GM12878 (cell line): Measurements from ENCODE around the gene NDC80. TPM values are rescaled to one million over a fixed set of nuclear protein-coding genes. Genes with fewer than 3 reads are reported as not detected.

Experiments used
- ATAC-seq: fragments of 200-7000 bp; cut with Tn5 transposase; 3 replicates; pipeline ENCODE4 v1.9.1; 2020; ENCODE audit warnings: mild to moderate bottlenecking, moderate library complexity
- BruUV-seq: library from RNA; stranded (reverse); fragments of 400-500 nt; replicated peaks from 2 replicates; lab custom pipeline; 2021; lab: Mats Ljungman, UMichigan
- CTCF ChIA-PET: fragments of 300-600 bp; sonication (Branson Sonifier 250); formaldehyde crosslinking; extraction: SDS; loops from one replicate; lab custom pipeline; 2021; ENCODE audit warnings: inconsistent platforms; lab: Yijun Ruan, JAX
- POLR2A ChIA-PET: fragments of 350-600 bp; formaldehyde crosslinking; extraction: SDS; loops from one replicate; lab custom pipeline; 2021; ENCODE audit warnings: inconsistent platforms; lab: Charles Lee
- RAD21 ChIA-PET: fragments of 300-600 bp; sonication (Branson Sonifier 250); formaldehyde crosslinking; loops from one replicate; lab custom pipeline; 2023; ENCODE audit warnings: antibody characterized with exemption; ENCODE audit not compliant: unreplicated experiment; lab: Charles Lee
- SMC1A ChIA-PET: fragments of 300-600 bp; sonication (Branson Sonifier 250); formaldehyde crosslinking; loops from one replicate; lab custom pipeline; 2023; ENCODE audit not compliant: unreplicated experiment, uncharacterized antibody; lab: Charles Lee
- DNase-seq: peaks from one replicate; pipeline ENCODE4 v3.0.0-alpha.2; 2011; ENCODE audit warnings: low read depth, low spot score
- FAIRE-seq: peaks from 3 replicates; lab custom pipeline; 2011; peaks lifted over from hg19 to GRCh38; lab: Jason Lieb, UNC
- H2AFZ ChIP-seq: 2 replicates; pipeline ENCODE4 v1.6.0; 2011; ENCODE audit warnings: low read depth, low read length, control low read depth; ENCODE audit not compliant: control insufficient read depth
- H3K27ac ChIP-seq: 2 replicates; pipeline ENCODE4 v1.5.1; 2011; ENCODE audit warnings: control low read depth; ENCODE audit not compliant: control insufficient read depth, insufficient read depth
- H3K27me3 ChIP-seq, 2 experiments: replicated peaks in 1 of 2; 2 replicates each; pipeline versions ENCODE4 v1.6.0 to v1.6.1; 2011; ENCODE audit warnings: low read length in 1 of 2; ENCODE audit not compliant: control insufficient read depth in 2 of 2, insufficient read depth in 2 of 2
- H3K36me3 ChIP-seq, 2 experiments: 2 replicates each; pipeline ENCODE4 v1.5.1; 2011; ENCODE audit warnings: low read length in 1 of 2; ENCODE audit not compliant: control insufficient read depth in 2 of 2, insufficient read depth in 2 of 2
- H3K4me1 ChIP-seq: 2 replicates; pipeline ENCODE4 v1.6.1; 2011; ENCODE audit warnings: mild to moderate bottlenecking, low read length, moderate library complexity, mixed read lengths; ENCODE audit not compliant: control insufficient read depth, insufficient read depth
- H3K4me2 ChIP-seq: 2 replicates; pipeline ENCODE4 v1.6.0; 2011; ENCODE audit warnings: control low read depth; ENCODE audit not compliant: control insufficient read depth, insufficient read depth
- H3K4me3 ChIP-seq: fragments of 200-600 bp; sonication (generic); 2 replicates; pipeline ENCODE4 v1.5.1; 2016
- H3K79me2 ChIP-seq: 2 replicates; pipeline ENCODE4 v1.6.0; 2011; ENCODE audit warnings: low read length; ENCODE audit not compliant: control insufficient read depth, insufficient read depth
- H3K9ac ChIP-seq: 2 replicates; pipeline ENCODE4 v1.8.0; 2011; ENCODE audit warnings: low read length, control low read depth, mixed read lengths; ENCODE audit not compliant: control insufficient read depth, insufficient read depth
- H3K9me3 ChIP-seq: replicated peaks from 3 replicates; pipeline ENCODE4 v1.5.1; 2011; ENCODE audit warnings: mild to moderate bottlenecking, low read length; ENCODE audit not compliant: control insufficient read depth, insufficient read depth
- H4K20me1 ChIP-seq: 2 replicates; pipeline ENCODE4 v1.6.0; 2011; ENCODE audit not compliant: control insufficient read depth, insufficient read depth
- ATF3 ChIP-seq: IDR thresholded peaks from 2 replicates; pipeline ENCODE4 v1.6.1; 2011; ENCODE audit warnings: low read depth, mild to moderate bottlenecking, low read length, moderate library complexity, borderline replicate concordance; ENCODE audit errors: extremely low read depth
- E2F8 ChIP-seq: fragments of 450-650 bp; IDR thresholded peaks from 2 replicates; pipeline ENCODE4 v1.6.1; 2018; ENCODE audit warnings: mild to moderate bottlenecking, low read depth, moderate library complexity; ENCODE audit not compliant: partially characterized antibody
- ELK1 ChIP-seq: IDR thresholded peaks from 2 replicates; pipeline ENCODE4 v1.6.1; 2012; ENCODE audit warnings: low read depth, low read length, improper control_type of control experiment
- GATAD2B ChIP-seq: fragments of 450-650 bp; conservative IDR thresholded peaks from 2 replicates; pipeline ENCODE4 v1.6.1; 2017; ENCODE audit warnings: low read depth, mild to moderate bottlenecking, moderate library complexity
- HDAC2 ChIP-seq: fragments of 200-600 bp; sonication (generic); IDR thresholded peaks from 2 replicates; pipeline ENCODE4 v1.6.1; 2017
- KAT2A ChIP-seq: conservative IDR thresholded peaks from 2 replicates; pipeline ENCODE4 v1.6.1; 2011; ENCODE audit warnings: low read depth, low read length; ENCODE audit not compliant: control insufficient read depth
- NFYB ChIP-seq: IDR thresholded peaks from 2 replicates; pipeline ENCODE4 v1.6.1; 2011; ENCODE audit warnings: low read depth, mild to moderate bottlenecking, low read length, improper control_type of control experiment, moderate library complexity; ENCODE audit not compliant: insufficient read depth
- RB1 ChIP-seq: fragments of 450-650 bp; formaldehyde crosslinking; IDR thresholded peaks from 2 replicates; pipeline ENCODE4 v1.6.1; 2017; ENCODE audit warnings: mild to moderate bottlenecking, borderline replicate concordance
- SP1 ChIP-seq: IDR thresholded peaks from one replicate; pipeline ENCODE4 v1.6.1; 2011; ENCODE audit warnings: low read depth, low read length
- SREBF1 ChIP-seq: IDR thresholded peaks from 2 replicates; pipeline ENCODE4 v1.6.1; 2012; ENCODE audit warnings: mild to moderate bottlenecking, low read length
- SRF ChIP-seq, 2 experiments: IDR thresholded peaks; 2 replicates each; pipeline ENCODE4 v1.6.1; 2011; ENCODE audit warnings: low read depth in 2 of 2, low read length in 2 of 2, mild to moderate bottlenecking in 1 of 2, moderate library complexity in 1 of 2
- ZNF274 ChIP-seq: IDR thresholded peaks from one replicate; pipeline ENCODE4 v1.8.0; 2011; ENCODE audit not compliant: insufficient read length, insufficient read depth
- WGBS: methylation state at CpG from one replicate; pipeline ENCODE4 v1.1.6; 2016; ENCODE audit warnings: low lambda C conversion rate; ENCODE audit not compliant: insufficient replicate concordance, insufficient coverage; ENCODE audit errors: missing lambda C conversion rate; 5-methylcytosine and 5-hydroxymethylcytosine counted together
- in situ Hi-C: fragments of 300-500 bp; cut with MboI; formaldehyde crosslinking; loops from 9 replicates; pipeline ENCODE4 v1.14.3; 2018; ENCODE audit warnings: mixed read lengths
- intact Hi-C: fragments of 100-400 bp; cut with micrococcal nuclease; formaldehyde crosslinking; loops from one replicate; pipeline ENCODE4 v1.14.2; 2022; ENCODE audit not compliant: unreplicated experiment
- polyA plus RNA-seq, 11 experiments: library from polyadenylated mRNA; depleted of rRNA in 4 of 11; unstranded in 6 of 11; stranded (reverse) in 5 of 11; fragments of >200 nt; fragmentation: Nextera tagmentation in 4 of 11; fragmentation: Illumina TruSeq in 1 of 11; extraction: Ambion mirVana in 4 of 11; extraction: Trizol in 1 of 11; gene quantifications; 1 replicate in 1 of 11; 2 replicates in 10 of 11; pipeline versions ENCODE4 v1.2.1 to v1.2.3, GENCODE V29; 2011 to 2016; ENCODE audit warnings: inconsistent platforms in 2 of 11, missing spikeins in 2 of 11, low read depth in 1 of 11
- total RNA-seq, 4 experiments: library from RNA; depleted of rRNA in 3 of 4; stranded (reverse); fragments of >200 nt in 3 of 4; fragmentation: Illumina TruSeq in 1 of 4; extraction: Trizol in 1 of 4; gene quantifications; 2 replicates each; pipeline versions ENCODE4 v1.2.1 to v1.2.3, GENCODE V29; 2013 to 2021

Gene NDC80
- total and polyA plus RNA-seq, 10 of the 15 experiments (the other 5 are each of a cell fraction or from before 2014, with no cell fraction given), result 36.5 to 80.8 (median 54.7) TPM

- no TSS peak for BruUV-seq
- in situ Hi-C loops, result loop anchor here (10.0 kb wide), 2 partner anchors 974 to 1694 kb away; no protein-coding TSS in a partner anchor
- no peak for FAIRE-seq
Observed at GRCh38 chr18:2559249-2559648, 12.1 kb upstream of the NDC80 start.

More at GRCh38 chr18:2559249-2559648, 12.1 kb upstream of the NDC80 start:
- TF ChIP-seq ELK1 (no peak), GATAD2B (no peak), ZNF274 (no peak), RB1 (no peak), SP1 (no peak), NFYB (no peak), ATF3 (no peak), E2F8 (no peak), SRF (IDR thresholded peaks at IDR 0.05; ENCODE audit: low read depth in 2 of 2, low read length in 2 of 2) (no peak), SREBF1 (no peak), HDAC2 (no peak), KAT2A (no peak)
- TF ChIP-seq, all 136 proteins: peak for 0
- Histone ChIP-seq H3K4me3 (no peak overlapping the region), H3K27me3 (no peaks in the 10 kb centered on the region), H4K20me1 (no peaks in the 10 kb centered on the region), H3K4me2 (no peak overlapping the region), H3K9me3 (no peaks in the 10 kb centered on the region), H3K36me3 (no peaks in the 10 kb centered on the region), H2AFZ (no peak overlapping the region), H3K4me1 (no peaks in the 10 kb centered on the region), H3K9ac (no peak overlapping the region), H3K27ac (no peak overlapping the region), H3K79me2 (no peaks in the 10 kb centered on the region)
- CTCF ChIA-PET, result interaction anchor here (3.6 kb wide), 1 partner anchor 12 kb away, joined by 26 read pairs; no protein-coding TSS in a partner anchor
- DNase-seq (no peak), ATAC-seq (peak; percentile 51; the same call in 2 of the 3 replicates)
- SMC1A ChIA-PET, result no interaction called here
- WGBS, result 100% methylated on average over 1 of the region's 1 CpG
- RAD21 ChIA-PET, result no interaction called here
- intact Hi-C loops, result no loop called here
- POLR2A ChIA-PET, result no interaction called here
